ENCODE results near the gene TPTE.

GRCh38 chr21:10639123-10639522 lies 117.7 kb downstream of the TPTE start:
- TF ChIP-seq POLR2A (IDR thresholded peaks at IDR 0.05) (no peak), CTCF (IDR thresholded peaks at IDR 0.05) (no peak)

All from esophagus squamous epithelium (tissue), 4 donors.